GM21447 (cell line): ENCODE measurements around the gene ABCB10.
"Not testable (repeated sequence)": the region's sequence is repeated elsewhere in the genome, so short reads cannot be mapped to it uniquely, and the experiment has no call there.

ENCODE experiments used
- ATAC-seq: cut with Tn5 transposase; IDR thresholded peaks from one replicate; pipeline ENCODE4 v1.9.1; 2021; ENCODE audit not compliant: unreplicated experiment

Gene ABCB10

GRCh38 chr1:229574679-229575442 lies 16.4 kb upstream of the ABCB10 start:
- no peak for ATAC-seq

DNA sequence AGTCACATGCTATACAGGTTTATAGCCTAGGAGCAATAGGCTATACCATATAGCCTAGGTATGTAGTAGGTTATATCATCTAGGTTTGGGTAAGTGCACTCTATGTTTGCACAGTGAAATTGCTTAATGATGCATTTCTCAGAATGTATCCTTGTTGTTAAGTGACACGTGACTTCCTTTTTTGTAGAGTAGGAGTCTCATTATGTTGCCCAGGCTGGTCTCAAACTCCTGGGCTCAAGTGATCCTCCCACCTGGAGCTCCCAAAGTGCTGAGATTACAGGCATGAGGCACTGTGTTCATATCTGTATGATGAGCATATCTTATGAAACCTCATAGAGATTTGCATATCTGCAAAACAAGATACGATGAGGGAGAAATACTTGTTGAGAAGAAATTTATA lies 13.8 kb upstream of the ABCB10 start:
- ATAC-seq: no peak

GRCh38 chr1:229570891-229571516 lies 12.5 kb upstream of the ABCB10 start:
- ATAC-seq: no peak

DNA sequence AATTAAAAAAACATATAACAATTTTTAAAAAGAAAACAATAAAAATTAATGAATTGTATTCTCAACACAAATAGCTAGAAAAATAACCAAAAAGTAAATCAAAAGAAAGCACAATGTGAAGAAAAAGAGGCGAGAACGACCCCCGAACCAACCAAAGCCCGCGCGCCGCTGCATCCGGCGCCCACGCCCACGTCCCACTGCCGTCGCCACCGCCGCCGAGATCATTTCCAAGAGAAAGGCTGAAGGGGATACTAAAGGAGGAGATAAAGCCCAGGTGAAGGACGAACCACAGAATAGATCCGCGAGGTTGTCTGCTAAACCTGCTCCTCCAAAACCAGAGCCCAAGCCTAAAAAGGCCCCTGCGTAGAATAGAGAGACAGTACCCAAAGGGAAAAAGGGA lies 11.8 kb upstream of the ABCB10 start:
- ATAC-seq: no peak

- no peak for ATAC-seq
Observed at GRCh38 chr1:229567109-229567868, 8.8 kb upstream of the ABCB10 start.

- no peak for ATAC-seq
Observed at GRCh38 chr1:229563701-229564100, 5.2 kb upstream of the ABCB10 start.

DNA sequence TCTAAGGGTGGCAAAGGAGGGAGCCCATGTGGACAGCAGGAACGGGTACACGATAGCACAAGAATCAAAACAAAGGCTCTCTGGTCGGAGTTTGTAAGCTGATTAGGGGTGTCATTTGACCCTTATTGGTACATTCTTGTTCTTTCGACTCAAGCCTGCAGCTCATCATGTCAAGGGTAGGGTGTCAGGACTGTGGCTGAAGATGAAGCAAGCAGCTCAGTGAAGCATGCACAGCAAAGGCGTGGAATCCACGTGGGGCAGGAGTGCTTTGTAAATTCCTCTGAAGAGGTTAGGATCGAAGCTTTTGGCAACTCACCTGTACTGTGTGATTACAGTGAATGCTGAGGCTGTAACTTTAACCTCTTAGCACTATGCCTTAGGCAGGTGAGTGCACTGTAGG lies 4.7 kb upstream of the ABCB10 start:
- ATAC-seq: no peak

GRCh38 chr1:229562686-229563085 lies 4.2 kb upstream of the ABCB10 start:
- ATAC-seq: no peak

DNA sequence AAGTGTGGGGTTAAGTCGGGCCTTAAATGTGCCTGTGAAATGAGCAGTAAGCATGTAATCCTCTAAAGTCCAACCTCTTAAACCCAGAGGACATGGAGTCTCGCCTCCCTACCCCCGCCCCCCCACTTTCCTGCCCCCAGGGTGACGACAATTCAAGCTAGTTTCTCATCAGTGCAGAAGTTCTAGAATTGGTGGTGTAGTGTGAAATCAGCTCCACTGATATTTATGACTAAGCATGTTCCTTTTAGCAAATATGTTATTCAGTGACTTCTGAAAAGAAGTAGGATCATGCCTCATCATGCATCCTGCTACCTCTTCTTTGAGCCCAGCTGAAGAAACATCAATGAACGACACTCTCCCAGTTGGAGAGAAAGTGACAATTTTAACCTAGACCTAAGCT lies 2.6 kb upstream of the ABCB10 start:
- ATAC-seq: no peak

- not testable (repeated sequence) for ATAC-seq
Observed at GRCh38 chr1:229560124-229560523, 1.6 kb upstream of the ABCB10 start.

GRCh38 chr1:229559336-229559801 lies 862 bp upstream of the ABCB10 start:
- ATAC-seq: not testable (repeated sequence)

- peak; percentile 31 for ATAC-seq
Observed at GRCh38 chr1:229557913-229558414, 543 bp downstream of the ABCB10 start.

DNA sequence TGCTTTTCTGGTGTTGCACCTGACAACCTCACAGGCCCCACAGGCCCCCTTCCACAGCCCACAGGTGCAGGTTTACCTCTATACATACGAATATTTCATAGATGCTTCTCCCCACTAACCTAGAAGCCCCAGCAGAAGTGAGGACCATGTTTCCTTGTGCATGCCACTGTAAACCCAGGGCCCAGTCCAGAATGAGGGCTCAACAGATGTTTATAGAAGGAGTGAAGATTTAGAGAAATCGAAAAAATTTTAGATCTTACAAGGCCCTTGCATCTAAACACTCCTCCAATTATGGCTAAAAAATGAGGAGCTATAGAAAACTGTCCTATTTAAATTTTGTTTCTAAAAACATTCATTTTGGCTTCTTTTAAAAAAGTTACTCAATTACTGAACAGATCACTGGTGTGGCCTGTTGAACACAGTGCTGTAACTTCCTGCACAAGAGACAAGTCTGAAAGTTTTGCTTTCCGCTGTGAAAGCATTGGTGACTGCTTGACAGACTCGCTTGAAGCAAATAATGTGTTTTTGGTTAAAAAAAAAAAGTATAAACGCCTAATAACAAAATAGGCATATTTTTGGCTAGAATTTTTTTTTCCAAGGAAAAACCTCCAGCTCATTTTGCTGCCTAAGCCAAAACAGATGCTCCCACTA lies 1.2 kb downstream of the ABCB10 start:
- ATAC-seq: peak; percentile 27

DNA sequence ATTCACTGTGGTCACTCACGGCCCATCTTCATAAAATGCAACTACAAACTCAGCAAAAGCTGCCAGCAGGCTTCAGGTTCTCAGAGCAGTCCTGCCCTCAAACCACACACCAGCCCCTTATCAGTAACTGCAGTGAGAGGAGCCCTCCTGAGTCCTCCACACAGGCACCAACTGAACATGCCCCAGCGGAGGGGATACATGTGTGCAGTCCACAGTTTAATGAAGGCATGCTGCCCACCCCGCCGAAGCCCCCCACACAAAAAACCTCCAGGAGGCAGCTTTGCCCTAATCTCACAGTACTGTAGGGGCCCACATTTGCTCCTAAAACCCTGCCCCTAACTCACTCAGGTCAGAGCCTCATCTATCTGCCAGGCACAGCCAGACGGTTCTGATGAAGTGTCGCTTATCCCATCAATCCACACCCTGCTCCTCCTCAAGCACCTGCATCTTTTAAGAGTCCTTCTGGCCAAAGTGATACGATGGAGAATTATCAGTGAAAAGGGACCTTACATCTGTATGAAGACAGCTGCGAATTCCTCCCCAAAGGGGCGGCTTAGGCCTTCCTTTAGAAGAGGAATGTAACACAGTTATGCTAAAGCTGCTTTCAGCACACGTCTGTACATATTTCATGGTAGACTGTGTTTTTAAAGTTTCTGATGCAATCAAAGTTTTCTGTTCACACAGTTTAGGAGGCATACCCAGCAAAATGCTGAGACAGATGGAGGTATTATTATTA lies 3.5 kb downstream of the ABCB10 start:
- no peak for ATAC-seq

GRCh38 chr1:229553621-229554130 lies 4.8 kb downstream of the ABCB10 start:
- no peak for ATAC-seq

DNA sequence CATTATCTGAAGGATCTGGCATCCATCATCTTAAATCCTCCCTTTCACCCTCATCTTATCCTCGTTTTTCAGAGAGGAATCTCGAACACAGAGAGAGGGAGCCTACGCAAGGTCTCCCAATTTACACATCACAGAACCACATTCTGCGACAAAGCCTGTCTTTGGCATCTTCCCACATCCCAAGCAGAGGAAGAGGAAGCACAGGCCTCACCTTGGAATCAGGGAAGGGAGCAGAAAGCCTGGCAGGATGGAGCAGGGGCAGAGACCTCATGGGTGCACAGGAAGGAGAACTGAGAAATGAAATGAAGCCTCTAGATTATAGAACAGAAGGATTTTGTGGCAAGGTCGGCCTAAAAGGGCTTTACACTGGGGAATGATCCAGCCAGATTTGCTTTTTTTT lies 5.8 kb downstream of the ABCB10 start:
- no peak for ATAC-seq

DNA sequence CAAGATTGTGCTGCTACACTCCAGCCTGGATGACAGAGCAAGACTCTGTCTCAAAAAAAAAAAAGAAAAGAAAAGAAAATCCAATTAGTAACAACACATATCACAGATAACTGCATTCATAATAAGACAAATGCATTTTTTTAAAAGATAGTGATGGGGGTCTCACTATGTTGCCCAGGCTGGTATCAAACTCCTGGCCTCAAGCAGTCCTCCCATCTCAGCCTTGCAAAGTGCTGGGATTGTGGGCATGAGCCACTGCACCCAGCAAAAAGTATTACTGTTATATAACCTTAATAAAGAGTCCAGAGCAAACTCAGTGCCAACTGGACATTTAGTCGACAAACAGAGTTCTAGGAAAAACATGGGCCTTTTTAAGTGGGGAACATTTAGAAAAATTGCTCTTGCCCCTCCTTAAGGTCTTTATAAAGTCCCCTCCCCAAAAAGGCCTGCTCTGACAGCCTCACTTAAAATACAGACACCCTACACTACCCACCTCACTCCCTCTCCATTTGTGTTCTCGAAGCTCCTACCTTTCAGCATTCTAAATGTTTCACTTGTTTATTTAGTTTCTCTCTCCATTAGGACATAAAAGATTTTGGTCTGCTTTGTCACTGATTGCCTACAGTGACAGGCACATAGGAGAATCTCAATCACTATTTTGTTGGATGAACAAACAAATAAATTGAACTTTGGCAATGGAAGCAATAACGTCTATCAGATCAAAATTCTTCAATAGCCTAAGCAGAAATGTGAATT lies 7.5 kb downstream of the ABCB10 start:
- no peak for ATAC-seq

- no peak for ATAC-seq
Observed at GRCh38 chr1:229547542-229547941, 11.0 kb downstream of the ABCB10 start.

DNA sequence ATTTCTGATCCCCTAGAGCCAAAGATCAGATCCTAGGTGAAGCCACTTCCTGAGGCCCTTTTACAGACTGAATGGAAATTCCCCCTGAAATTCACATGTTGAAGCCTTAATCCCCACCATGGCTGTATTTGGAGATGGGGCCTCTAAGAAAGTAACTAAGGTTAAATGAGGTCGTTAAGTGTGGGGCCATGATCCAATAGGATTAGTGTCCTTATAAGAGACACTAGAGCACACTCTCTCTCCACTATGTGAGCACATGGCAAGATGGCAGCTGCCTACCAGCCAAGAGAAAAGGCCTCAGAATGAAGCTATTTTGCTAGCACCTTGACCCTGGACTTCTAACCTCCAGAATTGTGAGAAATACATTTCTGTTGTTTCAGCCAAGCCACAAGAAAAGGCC lies 13.9 kb downstream of the ABCB10 start:
- ATAC-seq: no peak
